Upper lobe of left lung (tissue), 6 donors: Measurements from ENCODE around the gene PAIP1. TPM values are rescaled to one million over a fixed set of nuclear protein-coding genes. Genes with fewer than 3 reads are reported as not detected.

Experiments
- ATAC-seq, 2 donors: fragments of 200-7000 bp; cut with Tn5 transposase; one replicate each; pipeline ENCODE4 v1.9.1; 2022; ENCODE audit warnings: mild to moderate bottlenecking in 2 of 2, moderate library complexity in 2 of 2; ENCODE audit not compliant: low FRiP score in 2 of 2
- DNase-seq, 2 donors: peaks; one replicate each; pipeline ENCODE4 v3.0.0-alpha.2; 2019 to 2020
- H3K27ac ChIP-seq, 4 donors: fragments of 200-600 bp; sonication (generic); one replicate each; pipeline ENCODE4 v1.5.1; 2016 to 2019
- H3K27me3 ChIP-seq, 4 donors: fragments of 200-600 bp; sonication (generic); one replicate each; pipeline ENCODE4 v1.5.1; 2017 to 2019
- H3K36me3 ChIP-seq, 4 donors: fragments of 200-600 bp; sonication (generic); one replicate each; pipeline ENCODE4 v1.5.1; 2016 to 2019
- H3K4me1 ChIP-seq, 4 donors: fragments of 200-600 bp; sonication (generic); one replicate each; pipeline ENCODE4 v1.5.1; 2018 to 2019
- H3K4me3 ChIP-seq, 4 donors: fragments of 200-600 bp; sonication (generic); one replicate each; pipeline ENCODE4 v1.5.1; 2017 to 2019; ENCODE audit warnings: mild to moderate bottlenecking in 2 of 4, moderate library complexity in 1 of 4
- H3K9me3 ChIP-seq, 4 donors: fragments of 200-600 bp; sonication (generic); one replicate each; pipeline ENCODE4 v1.5.1; 2018 to 2019
- CTCF ChIP-seq, 6 experiments: fragments of 450-650 bp in 4 of 6; fragments of 200-600 bp in 2 of 6; sonication (generic) in 2 of 6; IDR thresholded peaks; one replicate each; pipeline ENCODE4 v1.5.1; 2016 to 2019; ENCODE audit warnings: antibody characterized with exemption in 6 of 6
- EP300 ChIP-seq, 4 donors: sonication (generic); formaldehyde crosslinking; IDR thresholded peaks; one replicate each; pipeline ENCODE4 v1.5.1; 2017; ENCODE audit warnings: antibody characterized with exemption in 4 of 4, control low read depth in 2 of 4
- POLR2A ChIP-seq, 4 donors: fragments of 450-650 bp; IDR thresholded peaks; one replicate each; pipeline ENCODE4 v1.5.1; 2016 to 2017; ENCODE audit warnings: antibody characterized with exemption in 4 of 4, mild to moderate bottlenecking in 2 of 4
- POLR2AphosphoS5 ChIP-seq, 2 donors: sonication (generic); formaldehyde crosslinking; IDR thresholded peaks; one replicate each; pipeline ENCODE4 v1.5.1; 2017; ENCODE audit warnings: antibody characterized with exemption in 2 of 2
- WGBS, 2 donors: methylation state at CpG; one replicate each; pipeline ENCODE4 v1.1.5; 2017 to 2018; 5-methylcytosine and 5-hydroxymethylcytosine counted together
- total RNA-seq, 6 donors: library from RNA; depleted of rRNA in 4 of 6; stranded (reverse); fragments of >200 nt in 4 of 6; gene quantifications; one replicate each; pipeline versions ENCODE4 v1.1.0 to v1.2.1, GENCODE V29; 2016 to 2021
- donor health status: DM: no; HTN: no; CAD: no; lungs with moderate emphysema.
- donor health status: DM: no; HTN: yes; CAD: no; lungs with severe emphysema.

PAIP1 gene
- total RNA-seq, 6 donors from 2014 or later: 44.9 to 81.0 (median 67.2) TPM

- no peaks in the 10 kb centered on the region for H3K9me3 ChIP-seq
- no peaks in the 10 kb centered on the region for H3K27me3 ChIP-seq
- TF ChIP-seq CTCF (IDR thresholded peaks at IDR 0.05) (no peak), POLR2AphosphoS5 (IDR thresholded peaks at IDR 0.05) (no peak), POLR2A (IDR thresholded peaks at IDR 0.05) (no peak), EP300 (IDR thresholded peaks at IDR 0.05) (no peak)
- H3K4me3 ChIP-seq: no peak overlapping the region
- DNase-seq (no peak), ATAC-seq (no peak)
- 95 to 100% methylated on average over 1 of the region's 1 CpG for WGBS, 2 donors
- H3K27ac ChIP-seq: no peak overlapping the region
- H3K4me1 ChIP-seq: no peaks in the 10 kb centered on the region
- H3K36me3 ChIP-seq: no peaks in the 10 kb centered on the region
Measured at GRCh38 chr5:43589310-43589709, 32.4 kb upstream of the PAIP1 start.

GRCh38 chr5:43588842-43589241 is 32.0 kb upstream of the PAIP1 start:
- Histone ChIP-seq H3K9me3 (no peaks in the 10 kb centered on the region), H3K4me1 (no peaks in the 10 kb centered on the region), H3K4me3 (no peak overlapping the region), H3K27me3 (no peaks in the 10 kb centered on the region), H3K36me3 (no peaks in the 10 kb centered on the region), H3K27ac (no peak overlapping the region)
- TF ChIP-seq POLR2AphosphoS5 (IDR thresholded peaks at IDR 0.05) (no peak), EP300 (IDR thresholded peaks at IDR 0.05) (no peak), CTCF (IDR thresholded peaks at IDR 0.05) (no peak)
- WGBS, 2 donors: 38 to 57% methylated on average over 1 of the region's 1 CpG
- no peak for ATAC-seq
- DNase-seq: no peak

GRCh38 chr5:43584166-43584699 is 27.4 kb upstream of the PAIP1 start:
- no peaks in the 10 kb centered on the region for H3K4me1 ChIP-seq
- no peak overlapping the region for H3K4me3 ChIP-seq
- no peak overlapping the region for H3K27ac ChIP-seq
- WGBS, 2 donors: 88 to 90% methylated on average over 1 of the region's 1 CpG
- no peak for DNase-seq
- no peaks in the 10 kb centered on the region for H3K27me3 ChIP-seq
- H3K9me3 ChIP-seq: no peaks in the 10 kb centered on the region
- TF ChIP-seq CTCF (IDR thresholded peaks at IDR 0.05): no peak
- TF ChIP-seq EP300 (IDR thresholded peaks at IDR 0.05): no peak
- TF ChIP-seq POLR2AphosphoS5 (IDR thresholded peaks at IDR 0.05): no peak
- TF ChIP-seq POLR2A (IDR thresholded peaks at IDR 0.05): no peak
- peaks cover 0 to 6% (median 0%) of the 10 kb centered on the region in 4 donors for H3K36me3 ChIP-seq
- ATAC-seq: no peak

- H3K4me3 ChIP-seq: no peak overlapping the region
- no peaks in the 10 kb centered on the region for H3K9me3 ChIP-seq
- ATAC-seq: no peak
- DNase-seq: no peak
- no peaks in the 10 kb centered on the region for H3K4me1 ChIP-seq
- no peak overlapping the region for H3K27ac ChIP-seq
- H3K27me3 ChIP-seq: no peaks in the 10 kb centered on the region
- H3K36me3 ChIP-seq: peaks cover 0 to 6% (median 0%) of the 10 kb centered on the region in 4 donors
- TF ChIP-seq POLR2A (IDR thresholded peaks at IDR 0.05): no peak
- TF ChIP-seq POLR2AphosphoS5 (IDR thresholded peaks at IDR 0.05): no peak
- no peak for TF ChIP-seq CTCF (IDR thresholded peaks at IDR 0.05)
- no peak for TF ChIP-seq EP300 (IDR thresholded peaks at IDR 0.05)
Measured at GRCh38 chr5:43583724-43584123, 26.8 kb upstream of the PAIP1 start.
